HG03135 (cell line): ENCODE data around the gene DKC1.

Experiments used
- ATAC-seq: cut with Tn5 transposase; IDR thresholded peaks from one replicate; pipeline ENCODE4 v1.9.1; 2021; ENCODE audit warnings: mild to moderate bottlenecking, moderate library complexity; ENCODE audit not compliant: unreplicated experiment

DKC1 gene

GRCh38 chrX:154735695-154736393 is 26.8 kb upstream of the DKC1 start:
- ATAC-seq: no peak

GRCh38 chrX:154737136-154737535 is 25.5 kb upstream of the DKC1 start:
- no peak for ATAC-seq

GRCh38 chrX:154738011-154738738 is 24.5 kb upstream of the DKC1 start:
- no peak for ATAC-seq

- no peak for ATAC-seq
Observed at GRCh38 chrX:154739952-154740465, 22.7 kb upstream of the DKC1 start.

GRCh38 chrX:154742613-154743012 is 20.1 kb upstream of the DKC1 start:
- ATAC-seq: no peak

GRCh38 chrX:154748712-154749339 is 13.8 kb upstream of the DKC1 start:
- ATAC-seq: no peak

- no peak for ATAC-seq
Observed at GRCh38 chrX:154749856-154750255, 12.8 kb upstream of the DKC1 start.

- ATAC-seq: peak; percentile 58
Observed at GRCh38 chrX:154750301-154751202, 12.1 kb upstream of the DKC1 start, which contains the start of gene GAB3. Gene GAB3, minus strand, starts transcription at chrX:154751077. Its CDS starts 52 bp downstream, at chrX:154751025.

- no peak for ATAC-seq
Observed at GRCh38 chrX:154751203-154751668, 11.4 kb upstream of the DKC1 start.

GRCh38 chrX:154751669-154752271 is 10.9 kb upstream of the DKC1 start:
- no peak for ATAC-seq

- ATAC-seq: no peak
Observed at GRCh38 chrX:154758696-154759095, 4.0 kb upstream of the DKC1 start.

- ATAC-seq: no peak
Observed at GRCh38 chrX:154761977-154762536, 607 bp upstream of the DKC1 start.

- no peak for ATAC-seq
Observed at GRCh38 chrX:154774622-154775021, 12.0 kb downstream of the DKC1 start.

- ATAC-seq: no peak
Observed at GRCh38 chrX:154775419-154776349, 13.0 kb downstream of the DKC1 start.

GRCh38 chrX:154776753-154777152 is 14.1 kb downstream of the DKC1 start:
- ATAC-seq: no peak

- ATAC-seq: no peak
Observed at GRCh38 chrX:154779261-154779660, 16.6 kb downstream of the DKC1 start.

- ATAC-seq: no peak
Observed at GRCh38 chrX:154780968-154781367, 18.3 kb downstream of the DKC1 start.

- no peak for ATAC-seq
Observed at GRCh38 chrX:154784149-154784995, 21.7 kb downstream of the DKC1 start.
